Stimulated activated CD8-positive, alpha-beta memory T cell treated with anti-CD3 and anti-CD28 coated beads, Interleukin-12 subunit alpha, Interleukin-12 subunit beta, amount 100 ng/mL, for 4 hours (primary cell): ENCODE data around the gene OPTC.
A peak's percentile ranks its signal among the peaks of the same experiment; 100 is the strongest.

ENCODE experiments used
- DNase-seq: peaks from one replicate; pipeline ENCODE4 v3.0.0-alpha.2; 2020; ENCODE audit warnings: low read depth

OPTC gene

GRCh38 chr1:203492082-203492747 is 1.7 kb upstream of the OPTC start:
- no peak for DNase-seq

- DNase-seq: no peak
Measured at GRCh38 chr1:203492748-203493130, 1.2 kb upstream of the OPTC start.

GRCh38 chr1:203495845-203496244 is 1.9 kb downstream of the OPTC start:
- DNase-seq: no peak

- DNase-seq: no peak
Measured at GRCh38 chr1:203497269-203497777, 3.4 kb downstream of the OPTC start.

GRCh38 chr1:203499643-203500278 is 5.8 kb downstream of the OPTC start:
- no peak for DNase-seq

GRCh38 chr1:203500279-203500678 is 6.3 kb downstream of the OPTC start:
- no peak for DNase-seq

- DNase-seq: no peak
Measured at GRCh38 chr1:203503836-203504235, 9.9 kb downstream of the OPTC start.

- DNase-seq: peak; percentile 41
Measured at GRCh38 chr1:203504400-203505250, 10.7 kb downstream of the OPTC start.

GRCh38 chr1:203505526-203506204 is 11.7 kb downstream of the OPTC start:
- no peak for DNase-seq

GRCh38 chr1:203506858-203507626 is 13.1 kb downstream of the OPTC start:
- DNase-seq: no peak

GRCh38 chr1:203507759-203508158 is 13.8 kb downstream of the OPTC start:
- no peak for DNase-seq

- DNase-seq: no peak
Measured at GRCh38 chr1:203508463-203509073, 14.6 kb downstream of the OPTC start.

- DNase-seq: no peak
Measured at GRCh38 chr1:203509135-203509534, 15.2 kb downstream of the OPTC start.

GRCh38 chr1:203511513-203511912 is 17.6 kb downstream of the OPTC start:
- DNase-seq: no peak

- DNase-seq: no peak
Measured at GRCh38 chr1:203511930-203512329, 18.0 kb downstream of the OPTC start.

GRCh38 chr1:203512517-203512847 is 18.5 kb downstream of the OPTC start:
- DNase-seq: no peak

- no peak for DNase-seq
Measured at GRCh38 chr1:203512848-203513584, 19.1 kb downstream of the OPTC start.

GRCh38 chr1:203513585-203514031 is 19.7 kb downstream of the OPTC start:
- no peak for DNase-seq

GRCh38 chr1:203516184-203516583 is 22.2 kb downstream of the OPTC start:
- DNase-seq: no peak

GRCh38 chr1:203516906-203517305 is 23.0 kb downstream of the OPTC start:
- DNase-seq: no peak
